Endothelial cell of umbilical vein (primary cell): ENCODE data around the gene STK32A. TPM values are rescaled to one million over a fixed set of nuclear protein-coding genes. Genes with fewer than 3 reads are reported as not detected.

Source experiments
- BruUV-seq: library from RNA; stranded (reverse); fragments of 400-500 nt; replicated peaks from 2 replicates; lab custom pipeline; 2021; lab: Mats Ljungman, UMichigan
- CTCF ChIA-PET: fragments of 300-600, 350-600 bp; sonication (Branson Sonifier 250); formaldehyde crosslinking; loops from one replicate; lab custom pipeline; 2021; ENCODE audit warnings: antibody characterized with exemption, inconsistent platforms; lab: Charles Lee
- POLR2A ChIA-PET: fragments of 300-600, 350-600 bp; sonication (Branson Sonifier 250); formaldehyde crosslinking; loops from one replicate; lab custom pipeline; 2021; ENCODE audit warnings: antibody characterized with exemption, inconsistent platforms; lab: Charles Lee
- DNase-seq: peaks from one replicate; pipeline ENCODE4 v3.0.0-alpha.2; 2011; ENCODE audit warnings: low read depth, low spot score
- FAIRE-seq: peaks from 2 replicates; lab custom pipeline; 2011; peaks lifted over from hg19 to GRCh38; lab: Jason Lieb, UNC
- H2AFZ ChIP-seq: 2 replicates; pipeline ENCODE4 v1.6.0; 2012; ENCODE audit warnings: low read depth, low read length, control low read depth, inconsistent platforms
- H3K27ac ChIP-seq: 2 replicates; pipeline ENCODE4 v1.5.1; 2011; ENCODE audit warnings: low read depth, mild to moderate bottlenecking, control low read depth, low read length, moderate library complexity; ENCODE audit not compliant: insufficient read depth
- H3K27me3 ChIP-seq, 2 experiments: 2 replicates each; pipeline versions ENCODE4 v1.6.0 to v1.6.1; 2011; ENCODE audit warnings: low read length in 2 of 2, mixed read lengths in 1 of 2; ENCODE audit not compliant: control insufficient read depth in 2 of 2, insufficient read depth in 2 of 2
- H3K36me3 ChIP-seq, 2 experiments: 2 replicates in 1 of 2; 3 replicates in 1 of 2; pipeline ENCODE4 v1.5.1; 2011; ENCODE audit warnings: low read length in 2 of 2, mild to moderate bottlenecking in 1 of 2, moderate library complexity in 1 of 2; ENCODE audit not compliant: control insufficient read depth in 2 of 2, insufficient read depth in 2 of 2; ENCODE audit errors: extremely low read depth in 1 of 2
- H3K4me1 ChIP-seq: 3 replicates; pipeline ENCODE4 v1.5.1; 2011; ENCODE audit warnings: mild to moderate bottlenecking, low read length; ENCODE audit not compliant: control insufficient read depth, insufficient read depth; ENCODE audit errors: extremely low read depth
- H3K4me2 ChIP-seq: 2 replicates; pipeline ENCODE4 v1.6.1; 2011; ENCODE audit warnings: low read length, control low read depth, mixed read lengths; ENCODE audit not compliant: insufficient read depth
- H3K4me3 ChIP-seq, 3 experiments: fragments of 200-600 bp in 1 of 3; sonication (generic), shearing (Covaris generic) in 1 of 3; replicated peaks in 1 of 3; 2 replicates each; pipeline ENCODE4 v1.5.1; 2011 to 2016; ENCODE audit warnings: control low read depth in 3 of 3, low read length in 3 of 3, mild to moderate bottlenecking in 2 of 3, inconsistent platforms in 1 of 3, low read depth in 1 of 3, moderate library complexity in 1 of 3; ENCODE audit not compliant: insufficient read depth in 1 of 3
- H3K79me2 ChIP-seq: 2 replicates; pipeline ENCODE4 v1.6.0; 2012; ENCODE audit warnings: low read length, inconsistent platforms; ENCODE audit not compliant: control insufficient read depth, insufficient read depth
- H3K9ac ChIP-seq: replicated peaks from 2 replicates; pipeline ENCODE3; 2011; ENCODE audit warnings: low read length, control low read depth; ENCODE audit not compliant: insufficient read depth; ENCODE audit errors: extremely low read depth
- H3K9me1 ChIP-seq: replicated peaks from 3 replicates; pipeline ENCODE4 v1.6.0; 2011; ENCODE audit warnings: mild to moderate bottlenecking, low read length; ENCODE audit not compliant: control insufficient read depth, insufficient read depth; ENCODE audit errors: extremely low read depth
- H3K9me3 ChIP-seq: replicated peaks from 2 replicates; pipeline ENCODE4 v1.5.1; 2012; ENCODE audit warnings: low read length, inconsistent platforms; ENCODE audit not compliant: control insufficient read depth, insufficient read depth
- H4K20me1 ChIP-seq: replicated peaks from 2 replicates; pipeline ENCODE3; 2011; ENCODE audit warnings: mild to moderate bottlenecking, low read length; ENCODE audit not compliant: control insufficient read depth, insufficient read depth; ENCODE audit errors: extremely low read depth
- CTCF ChIP-seq, 2 donors: IDR thresholded peaks; 1 replicate in 1 of 2; 2 replicates in 1 of 2; pipeline ENCODE4 v1.5.1; 2011; ENCODE audit warnings: low read length in 2 of 2, mild to moderate bottlenecking in 2 of 2, moderate library complexity in 2 of 2, control low read depth in 1 of 2, inconsistent platforms in 1 of 2, low read depth in 1 of 2; ENCODE audit not compliant: insufficient read depth in 1 of 2; ENCODE audit errors: extremely low read depth in 1 of 2
- EZH2 ChIP-seq: IDR thresholded peaks from 2 replicates; pipeline ENCODE4 v1.6.1; 2012; ENCODE audit warnings: borderline replicate concordance, low read depth, mild to moderate bottlenecking, moderate library complexity, low read length, inconsistent platforms; ENCODE audit not compliant: severe bottlenecking
- FOS ChIP-seq: IDR thresholded peaks from 2 replicates; pipeline ENCODE4 v1.6.1; 2011; ENCODE audit warnings: mild to moderate bottlenecking, low read length, moderate library complexity, borderline replicate concordance; ENCODE audit not compliant: insufficient read depth
- GATA2 ChIP-seq: IDR thresholded peaks from 2 replicates; pipeline ENCODE4 v1.7.0; 2011; ENCODE audit warnings: low read depth, mild to moderate bottlenecking, moderate library complexity, mixed read lengths, low read length; ENCODE audit not compliant: insufficient read length, insufficient read depth
- JUN ChIP-seq: IDR thresholded peaks from 2 replicates; pipeline ENCODE4 v1.6.1; 2011; ENCODE audit warnings: borderline replicate concordance, low read depth; ENCODE audit not compliant: insufficient read length, insufficient read depth
- MAX ChIP-seq: IDR thresholded peaks from 2 replicates; pipeline ENCODE4 v1.6.1; 2011; ENCODE audit not compliant: insufficient read depth, insufficient read length
- MYC ChIP-seq: IDR thresholded peaks from one replicate; pipeline ENCODE4 v1.6.1; 2011; ENCODE audit warnings: mild to moderate bottlenecking, low read depth, low read length
- POLR2A ChIP-seq: IDR thresholded peaks from 2 replicates; pipeline ENCODE4 v1.6.1; 2012; ENCODE audit warnings: low read depth, mild to moderate bottlenecking, control low read depth, low read length
- POLR2AphosphoS5 ChIP-seq: IDR thresholded peaks from 2 replicates; pipeline ENCODE4 v1.6.1; 2012; ENCODE audit warnings: low read depth, mild to moderate bottlenecking, control low read depth, low read length, moderate library complexity; ENCODE audit not compliant: insufficient read depth
- dilution Hi-C: fragments of 300-500 bp; cut with MboI; formaldehyde crosslinking; loops from one replicate; pipeline ENCODE4 v1.15.0; 2019; ENCODE audit warnings: low sequenced_read_pairs; ENCODE audit not compliant: extremely low pct_ligation_motif_present
- intact Hi-C: fragments of 100-400 bp; cut with micrococcal nuclease; formaldehyde crosslinking; loops from one replicate; pipeline ENCODE4 v1.10.0; 2022
- polyA plus RNA-seq, 4 experiments: library from polyadenylated mRNA; depleted of rRNA in 3 of 4; stranded (reverse) in 3 of 4; unstranded in 1 of 4; fragments of >200 nt; gene quantifications; 2 replicates each; pipeline versions ENCODE4 v1.2.1 to v1.2.3, GENCODE V29; 2011 to 2012; ENCODE audit warnings: missing spikeins in 1 of 4
- total RNA-seq: library from RNA; stranded (reverse); gene quantifications from 2 replicates; pipeline ENCODE4 v1.2.3, GENCODE V29; 2021

STK32A gene
- total and polyA plus RNA-seq, 2 donors (not counting 3 experiments of a cell fraction or from before 2014, with no cell fraction given) = not detected

GRCh38 chr5:147349241-147349640 is 114.4 kb downstream of the STK32A start:
- Histone ChIP-seq H3K27me3 (peaks cover 4 to 5% of the 10 kb centered on the region in 2 experiments), H4K20me1 (no peaks in the 10 kb centered on the region), H3K9me3 (no peaks in the 10 kb centered on the region), H3K4me2 (no peak overlapping the region), H3K4me3 (no peak overlapping the region), H3K27ac (no peak overlapping the region), H2AFZ (no peak overlapping the region), H3K9me1 (no peaks in the 10 kb centered on the region), H3K79me2 (no peaks in the 10 kb centered on the region), H3K9ac (no peak overlapping the region), H3K36me3 (no peaks in the 10 kb centered on the region), H3K4me1 (no peaks in the 10 kb centered on the region)
- DNase-seq (no peak), FAIRE-seq (no peak)
- BruUV-seq = no TSS peak
- TF ChIP-seq FOS (no peak), GATA2 (no peak), MAX (no peak), JUN (no peak), CTCF (IDR thresholded peaks at IDR 0.05; ENCODE audit: extremely low read depth in 1 of 2, insufficient read depth in 1 of 2, low read depth in 1 of 2, low read length in 2 of 2) (no peak), MYC (no peak), POLR2AphosphoS5 (no peak), POLR2A (no peak), EZH2 (no peak)
- ChIA-PET POLR2A (no interaction called here), CTCF (no interaction called here)
- intact Hi-C loops (no loop called here), dilution Hi-C loops (no loop called here)
